ENCODE measurements around the gene RPL35A. TPM values are rescaled to one million over a fixed set of nuclear protein-coding genes. Genes with fewer than 3 reads are reported as not detected.

RPL35A gene
- total RNA-seq, 2 experiments from 2014 or later = 2,199 to 2,238 TPM

- intact Hi-C loops (cut with DNase I, micrococcal nuclease) = no loop called here
- H3K27ac Mint-ChIP-seq = no peak overlapping the region
Measured at GRCh38 chr3:197983076-197983475, 33.1 kb downstream of the RPL35A start.

GRCh38 chr3:197989651-197990050, 39.7 kb downstream of the RPL35A start:
- Mint-ChIP-seq H3K9me3 (no peaks in the 10 kb centered on the region), H3K36me3 (ENCODE audit: low read depth) (peaks cover 53% of the 10 kb centered on the region), H3K27me3 (no peaks in the 10 kb centered on the region), H3K4me1 (ENCODE audit: low read depth) (no peaks in the 10 kb centered on the region), H3K4me3 (no peak overlapping the region), H3K27ac (no peak overlapping the region)
- ATAC-seq (ENCODE audit: poor library complexity) (no peak), DNase-seq (no peak)
- no peak for TF ChIP-seq CTCF (IDR thresholded peaks at IDR 0.05)
- H3K9me3 ChIP-seq (ENCODE audit: control insufficient read depth in 1 of 2, insufficient read depth in 1 of 2, low read length in 2 of 2) = no peaks in the 10 kb centered on the region
- ChIA-PET POLR2A (no interaction called here), CTCF (no interaction called here)
- no peaks in the 10 kb centered on the region for H3K27me3 ChIP-seq (ENCODE audit: control insufficient read depth in 1 of 2, insufficient read depth in 2 of 2, low read length in 2 of 2)
- H3K27ac ChIP-seq (ENCODE audit: low read depth in 1 of 2, low read length in 2 of 2) = no peak overlapping the region
- H3K4me3 ChIP-seq (ENCODE audit: low read length) = no peak overlapping the region
- H3K4me1 ChIP-seq (ENCODE audit: insufficient read depth, low read length) = no peaks in the 10 kb centered on the region
- H3K36me3 ChIP-seq (ENCODE audit: insufficient read depth, low read length) = no peaks in the 10 kb centered on the region
- intact Hi-C loops (cut with DNase I, micrococcal nuclease) = no loop called here

More at GRCh38 chr3:197983076-197983475, 33.1 kb downstream of the RPL35A start:
- peaks cover 17% of the 10 kb centered on the region for H3K36me3 Mint-ChIP-seq (ENCODE audit: low read depth)
- Histone ChIP-seq H3K4me1 (ENCODE audit: insufficient read depth, low read length) (peaks cover 3% of the 10 kb centered on the region), H3K4me3 (ENCODE audit: low read length) (no peak overlapping the region), H3K36me3 (ENCODE audit: insufficient read depth, low read length) (no peaks in the 10 kb centered on the region), H3K9me3 (ENCODE audit: control insufficient read depth in 1 of 2, insufficient read depth in 1 of 2, low read length in 2 of 2) (no peaks in the 10 kb centered on the region), H3K27ac (ENCODE audit: low read depth in 1 of 2, low read length in 2 of 2) (no peak overlapping the region), H3K27me3 (ENCODE audit: control insufficient read depth in 1 of 2, insufficient read depth in 2 of 2, low read length in 2 of 2) (no peaks in the 10 kb centered on the region)
- no peaks in the 10 kb centered on the region for H3K27me3 Mint-ChIP-seq
- no peak for TF ChIP-seq CTCF (IDR thresholded peaks at IDR 0.05)
- H3K4me3 Mint-ChIP-seq = no peak overlapping the region
- ChIA-PET POLR2A (no interaction called here), CTCF (no interaction called here)
- H3K9me3 Mint-ChIP-seq = no peaks in the 10 kb centered on the region
- DNase-seq (no peak), ATAC-seq (ENCODE audit: poor library complexity) (no peak)
- peaks cover 25% of the 10 kb centered on the region for H3K4me1 Mint-ChIP-seq (ENCODE audit: low read depth)

- Mint-ChIP-seq H3K4me1 (ENCODE audit: low read depth) (no peaks in the 10 kb centered on the region), H3K4me3 (no peak overlapping the region), H3K27me3 (no peaks in the 10 kb centered on the region), H3K27ac (no peak overlapping the region), H3K36me3 (ENCODE audit: low read depth) (peaks cover 45% of the 10 kb centered on the region), H3K9me3 (no peaks in the 10 kb centered on the region)
- no peak for TF ChIP-seq CTCF (IDR thresholded peaks at IDR 0.05)
- DNase-seq (no peak), ATAC-seq (ENCODE audit: poor library complexity) (no peak)
- H3K27me3 ChIP-seq (ENCODE audit: control insufficient read depth in 1 of 2, insufficient read depth in 2 of 2, low read length in 2 of 2) = no peaks in the 10 kb centered on the region
- CTCF ChIA-PET = no interaction called here
- no peaks in the 10 kb centered on the region for H3K4me1 ChIP-seq (ENCODE audit: insufficient read depth, low read length)
- H3K4me3 ChIP-seq (ENCODE audit: low read length) = no peak overlapping the region
- intact Hi-C loops (cut with DNase I, micrococcal nuclease) = no loop called here
- H3K36me3 ChIP-seq (ENCODE audit: insufficient read depth, low read length) = no peaks in the 10 kb centered on the region
- H3K27ac ChIP-seq (ENCODE audit: low read depth in 1 of 2, low read length in 2 of 2) = no peak overlapping the region
- H3K9me3 ChIP-seq (ENCODE audit: control insufficient read depth in 1 of 2, insufficient read depth in 1 of 2, low read length in 2 of 2) = no peaks in the 10 kb centered on the region
- POLR2A ChIA-PET = no interaction called here
Measured at GRCh38 chr3:197994736-197995135, 44.7 kb downstream of the RPL35A start.
